Lung (tissue), 12 donors: ENCODE measurements around the gene KIAA0319L. TPM values are rescaled to one million over a fixed set of nuclear protein-coding genes. Genes with fewer than 3 reads are reported as not detected.

ENCODE experiments used
- ATAC-seq: fragments of 200-7000 bp; cut with Tn5 transposase; one replicate; pipeline ENCODE4 v1.9.1; 2020; ENCODE audit warnings: moderate number of reproducible peaks; ENCODE audit not compliant: insufficient read depth, low FRiP score
- DNase-seq, 3 donors: peaks; one replicate each; pipeline ENCODE4 v3.0.0-alpha.2; 2013 to 2017
- H3K27ac ChIP-seq, 2 donors: one replicate each; pipeline ENCODE4 v1.5.1; 2013; ENCODE audit warnings: mild to moderate bottlenecking in 2 of 2, moderate library complexity in 2 of 2, control low read depth in 1 of 2, inconsistent platforms in 1 of 2, low read depth in 1 of 2, low read length in 1 of 2
- H3K27me3 ChIP-seq, 3 donors: one replicate each; pipeline ENCODE4 v1.5.1; 2013; ENCODE audit warnings: low read length in 2 of 3; ENCODE audit not compliant: control insufficient read depth in 3 of 3, insufficient read depth in 3 of 3
- H3K36me3 ChIP-seq, 4 donors: one replicate each; pipeline ENCODE4 v1.5.1; 2013; ENCODE audit warnings: low read length in 4 of 4, mild to moderate bottlenecking in 1 of 4, moderate library complexity in 1 of 4; ENCODE audit not compliant: control insufficient read depth in 4 of 4, insufficient read depth in 4 of 4
- H3K4me1 ChIP-seq, 5 donors: one replicate each; pipeline ENCODE4 v1.5.1; 2013; ENCODE audit warnings: low read length in 5 of 5, mild to moderate bottlenecking in 2 of 5, moderate library complexity in 1 of 5; ENCODE audit not compliant: control insufficient read depth in 5 of 5, insufficient read depth in 5 of 5
- H3K4me3 ChIP-seq: one replicate; pipeline ENCODE4 v1.5.1; 2013; ENCODE audit warnings: mild to moderate bottlenecking, control low read depth, moderate library complexity
- H3K9ac ChIP-seq, 2 donors: one replicate each; pipeline ENCODE4 v1.5.1; 2013; ENCODE audit warnings: low read length in 2 of 2, control low read depth in 1 of 2; ENCODE audit not compliant: insufficient read depth in 1 of 2
- H3K9me3 ChIP-seq, 4 donors: one replicate each; pipeline ENCODE4 v1.5.1; 2013; ENCODE audit warnings: low read length in 3 of 4, mild to moderate bottlenecking in 1 of 4, moderate library complexity in 1 of 4; ENCODE audit not compliant: control insufficient read depth in 4 of 4, insufficient read depth in 3 of 4
- WGBS, 2 donors: extraction: QIAGEN DNeasy Blood & Tissue Kit; methylation state at CpG; one replicate each; pipeline ENCODE4 v1.1.7; 2013; 5-methylcytosine and 5-hydroxymethylcytosine counted together
- polyA plus RNA-seq, 2 donors: library from polyadenylated mRNA; stranded (reverse); fragments of 200-250 nt; gene quantifications; one replicate each; pipeline ENCODE4 v1.2.1, GENCODE V29; 2013
- total RNA-seq, 2 donors: library from RNA; depleted of rRNA in 1 of 2; stranded (reverse); fragments of >200 nt in 1 of 2; gene quantifications; one replicate each; pipeline ENCODE4 v1.2.1, GENCODE V29; 2014 to 2021
- TF ChIP-seq, protein P1 (sequence below): IDR thresholded peaks from 2 replicates; pipeline ENCODE4 v1.5.1; 2012; ENCODE audit warnings: mild to moderate bottlenecking; ENCODE audit errors: control extremely low read depth, extremely low read depth
- donor health status: control.
- donor health status: control.
- donor health status: Bipolar disorder and iron deficiency.
- donor health status: healthy.
- donor health status: DM: yes; HTN: yes; CAD: no.

Gene KIAA0319L
- total and polyA plus RNA-seq, 4 donors = 20.3 to 121 (median 60.9) TPM

DNA sequence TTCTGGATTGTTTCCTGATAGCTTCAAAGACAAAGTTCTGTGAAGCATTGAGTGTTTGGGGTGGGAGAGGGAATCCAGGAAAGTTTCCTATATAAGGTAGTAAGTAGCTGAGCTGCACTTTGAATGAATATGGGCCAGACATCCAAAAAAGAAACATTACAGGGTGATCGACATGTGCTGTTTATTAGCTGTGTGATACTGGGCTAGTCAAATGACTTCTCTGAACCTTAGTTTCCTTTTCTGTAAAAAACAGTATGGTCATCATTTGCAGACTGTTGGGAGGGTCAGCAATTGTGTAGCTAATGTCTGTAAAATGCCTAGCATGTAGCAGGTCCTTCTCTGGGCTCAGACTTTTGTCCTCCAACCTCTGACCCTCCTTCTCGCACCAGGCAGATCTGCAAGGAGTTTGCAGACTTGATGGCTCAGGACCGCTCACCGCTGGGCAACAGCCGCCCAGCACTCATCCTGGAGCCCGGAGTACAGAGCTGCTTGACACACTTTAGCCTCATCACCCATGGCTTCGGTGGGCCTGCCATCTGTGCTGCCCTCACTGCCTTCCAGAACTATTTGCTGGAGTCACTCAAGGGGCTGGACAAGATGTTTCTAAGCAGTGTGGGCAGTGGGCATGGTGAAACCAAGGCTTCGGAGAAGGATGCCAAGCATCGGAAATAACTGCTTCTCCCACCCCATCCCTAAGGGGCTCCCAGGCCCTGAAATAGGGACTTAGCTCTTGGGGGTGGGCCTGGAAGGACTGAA lies 37.0 kb upstream of the KIAA0319L start:
- ATAC-seq (no peak), DNase-seq (no peak)
- Histone ChIP-seq H3K9me3 (no peaks in the 10 kb centered on the region), H3K4me1 (peaks cover 0 to 7% (median 0%) of the 10 kb centered on the region in 5 donors), H3K27ac (no peak overlapping the region), H3K9ac (no peak overlapping the region), H3K36me3 (peaks cover 0 to 7% (median 1%) of the 10 kb centered on the region in 4 donors), H3K4me3 (no peak overlapping the region), H3K27me3 (no peaks in the 10 kb centered on the region)
- TF ChIP-seq, protein P1, sequence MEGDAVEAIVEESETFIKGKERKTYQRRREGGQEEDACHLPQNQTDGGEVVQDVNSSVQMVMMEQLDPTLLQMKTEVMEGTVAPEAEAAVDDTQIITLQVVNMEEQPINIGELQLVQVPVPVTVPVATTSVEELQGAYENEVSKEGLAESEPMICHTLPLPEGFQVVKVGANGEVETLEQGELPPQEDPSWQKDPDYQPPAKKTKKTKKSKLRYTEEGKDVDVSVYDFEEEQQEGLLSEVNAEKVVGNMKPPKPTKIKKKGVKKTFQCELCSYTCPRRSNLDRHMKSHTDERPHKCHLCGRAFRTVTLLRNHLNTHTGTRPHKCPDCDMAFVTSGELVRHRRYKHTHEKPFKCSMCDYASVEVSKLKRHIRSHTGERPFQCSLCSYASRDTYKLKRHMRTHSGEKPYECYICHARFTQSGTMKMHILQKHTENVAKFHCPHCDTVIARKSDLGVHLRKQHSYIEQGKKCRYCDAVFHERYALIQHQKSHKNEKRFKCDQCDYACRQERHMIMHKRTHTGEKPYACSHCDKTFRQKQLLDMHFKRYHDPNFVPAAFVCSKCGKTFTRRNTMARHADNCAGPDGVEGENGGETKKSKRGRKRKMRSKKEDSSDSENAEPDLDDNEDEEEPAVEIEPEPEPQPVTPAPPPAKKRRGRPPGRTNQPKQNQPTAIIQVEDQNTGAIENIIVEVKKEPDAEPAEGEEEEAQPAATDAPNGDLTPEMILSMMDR = no peak
- 93 to 95% methylated on average over 9 of the region's 9 CpGs for WGBS, 2 donors

DNA sequence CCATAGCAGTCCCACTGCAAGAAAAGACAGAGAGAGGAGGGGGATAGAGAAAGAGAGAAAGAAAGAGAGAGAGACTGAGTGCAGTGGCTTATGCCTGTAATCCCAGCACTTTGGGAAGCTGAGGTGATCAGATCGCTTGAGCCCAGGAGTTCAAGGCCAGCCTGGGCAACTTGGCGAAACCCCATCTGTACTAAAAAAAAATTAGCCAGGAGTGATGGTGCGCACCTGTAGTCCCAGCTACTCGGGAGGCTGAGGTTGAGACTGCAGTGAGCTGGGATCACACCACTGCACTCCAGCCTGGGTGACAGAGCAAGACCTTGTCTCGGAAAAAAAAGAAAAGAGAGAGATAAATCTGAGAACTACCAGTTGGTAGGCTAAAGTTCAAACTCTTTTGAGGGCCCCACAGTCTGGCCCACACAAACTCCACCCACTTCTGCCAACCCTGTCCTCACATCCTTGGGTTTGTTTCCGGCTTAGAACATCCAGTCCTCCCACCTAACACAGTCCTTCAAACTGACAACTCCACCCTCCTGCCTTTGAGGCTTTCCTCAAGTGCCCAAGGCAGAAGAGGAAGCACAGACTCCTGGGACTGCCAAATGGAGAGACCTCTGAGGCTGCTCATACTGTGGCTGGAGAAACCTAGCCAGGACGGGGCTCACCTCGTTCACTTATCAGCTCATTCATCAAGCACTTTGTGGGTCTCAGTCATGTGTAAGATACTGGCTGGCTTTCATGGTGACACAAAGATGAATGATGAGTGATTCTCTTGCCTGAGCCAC lies 36.0 kb upstream of the KIAA0319L start:
- DNase-seq = no peak
- WGBS, 2 donors = 67 to 69% methylated on average over 8 of the region's 8 CpGs

DNA sequence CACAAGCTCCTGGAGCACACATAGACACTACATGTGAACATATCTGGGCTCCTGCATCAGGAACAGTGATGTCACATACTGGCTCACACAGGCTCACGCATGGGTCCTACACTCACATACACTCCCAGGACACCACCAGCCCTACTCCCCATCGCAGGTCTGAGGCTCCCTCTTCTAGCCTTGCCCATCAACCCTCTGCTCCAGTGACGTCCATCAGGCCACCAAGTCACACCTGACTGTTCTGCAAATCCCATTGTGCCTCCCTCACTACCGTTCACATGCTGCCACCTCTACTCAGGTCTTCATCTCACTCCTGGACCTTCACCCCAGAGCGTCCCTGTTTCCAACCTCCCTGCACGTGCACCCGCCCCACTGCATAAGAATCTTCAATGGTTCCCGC lies 34.0 kb upstream of the KIAA0319L start:
- Histone ChIP-seq H3K4me1 (peaks cover 0 to 7% (median 0%) of the 10 kb centered on the region in 5 donors), H3K9ac (no peak overlapping the region), H3K27me3 (no peaks in the 10 kb centered on the region), H3K9me3 (no peaks in the 10 kb centered on the region), H3K4me3 (no peak overlapping the region), H3K36me3 (peaks cover 0 to 7% (median 1%) of the 10 kb centered on the region in 4 donors), H3K27ac (no peak overlapping the region)
- DNase-seq (no peak), ATAC-seq (no peak)
- 95 to 100% methylated on average over 8 of the region's 8 CpGs for WGBS, 2 donors
- TF ChIP-seq, protein P1 = no peak

More for the DNA sequence above, 36.0 kb upstream of the KIAA0319L start:
- H3K9me3 ChIP-seq = no peaks in the 10 kb centered on the region
- H3K4me3 ChIP-seq = no peak overlapping the region
- H3K4me1 ChIP-seq = peaks cover 0 to 7% (median 0%) of the 10 kb centered on the region in 5 donors
- H3K9ac ChIP-seq = no peak overlapping the region
- TF ChIP-seq, protein P1 = no peak
- ATAC-seq = no peak
- peaks cover 0 to 7% (median 1%) of the 10 kb centered on the region in 4 donors for H3K36me3 ChIP-seq
- H3K27me3 ChIP-seq = no peaks in the 10 kb centered on the region
- H3K27ac ChIP-seq = no peak overlapping the region
